Smooth muscle cell (in vitro differentiated cells): Measurements from ENCODE around the gene IQCF5. TPM values are rescaled to one million over a fixed set of nuclear protein-coding genes. Genes with fewer than 3 reads are reported as not detected.

Experiments used
- DNase-seq: peaks from one replicate; lab custom pipeline; 2025; ENCODE audit not compliant: unreplicated experiment; lab: John Stamatoyannopoulos, UW
- H2AFZ ChIP-seq: fragments of 200-600 bp; sonication (generic); 2 replicates; pipeline ENCODE4 v1.6.0; 2016; ENCODE audit warnings: antibody characterized with exemption, low read depth, mild to moderate bottlenecking
- H3F3A ChIP-seq: fragments of 200-600 bp; sonication (generic); 2 replicates; pipeline ENCODE4 v1.6.0; 2017; ENCODE audit warnings: antibody characterized with exemption, low read depth
- H3K27ac ChIP-seq: fragments of 200-600 bp; sonication (generic); 2 replicates; pipeline ENCODE4 v1.5.1; 2016; ENCODE audit warnings: low read depth, mild to moderate bottlenecking
- H3K27me3 ChIP-seq: fragments of 200-600 bp; sonication (generic); 2 replicates; pipeline ENCODE4 v1.6.1; 2016; ENCODE audit warnings: low read depth, mild to moderate bottlenecking
- H3K36me3 ChIP-seq: fragments of 200-600 bp; sonication (generic); 2 replicates; pipeline ENCODE4 v1.5.1; 2016; ENCODE audit warnings: low read depth
- H3K4me1 ChIP-seq: fragments of 200-600 bp; sonication (generic); 2 replicates; pipeline ENCODE4 v1.5.1; 2016; ENCODE audit warnings: low read depth
- H3K4me2 ChIP-seq: fragments of 200-600 bp; sonication (generic); 2 replicates; pipeline ENCODE4 v1.6.0; 2016; ENCODE audit warnings: mild to moderate bottlenecking
- H3K4me3 ChIP-seq: fragments of 200-600 bp; sonication (generic); 2 replicates; pipeline ENCODE4 v1.5.1; 2016; ENCODE audit warnings: mild to moderate bottlenecking
- H3K79me2 ChIP-seq: fragments of 200-600 bp; sonication (generic); 2 replicates; pipeline ENCODE4 v1.6.0; 2016; ENCODE audit warnings: low read depth, mild to moderate bottlenecking
- H3K9ac ChIP-seq: fragments of 200-600 bp; sonication (generic); 2 replicates; pipeline ENCODE4 v1.6.0; 2016; ENCODE audit warnings: low read depth
- H3K9me3 ChIP-seq: fragments of 200-600 bp; sonication (generic); replicated peaks from 2 replicates; pipeline ENCODE4 v1.5.1; 2016; ENCODE audit warnings: low read depth
- H4K20me1 ChIP-seq: fragments of 200-600 bp; sonication (generic); 2 replicates; pipeline ENCODE4 v1.6.0; 2016; ENCODE audit warnings: low read depth
- WGBS: methylation state at CpG from one replicate; pipeline ENCODE4 v1.1.7; 2016; ENCODE audit warnings: low lambda C conversion rate; 5-methylcytosine and 5-hydroxymethylcytosine counted together
- polyA plus RNA-seq: library from polyadenylated mRNA; unstranded; fragments of >200 nt; fragmentation: Nextera tagmentation; extraction: Ambion mirVana; gene quantifications from 2 replicates; pipeline ENCODE4 v1.2.1, GENCODE V29; 2016
- total RNA-seq: library from RNA; depleted of rRNA; stranded (reverse); fragments of >200 nt; gene quantifications from 2 replicates; pipeline ENCODE4 v1.2.3, GENCODE V29; 2014
- TF ChIP-seq, protein P1 (sequence below): fragments of 200-600 bp; sonication (generic); IDR thresholded peaks from 2 replicates; pipeline ENCODE4 v1.5.1; 2017; ENCODE audit warnings: borderline replicate concordance, mild to moderate bottlenecking, antibody characterized with exemption; ENCODE audit not compliant: insufficient read depth, poor library complexity, severe bottlenecking

IQCF5 gene
- total and polyA plus RNA-seq, 2 experiments from 2014 or later, result not detected

- 96% methylated on average over 7 of the region's 7 CpGs for WGBS
- H3K9ac ChIP-seq, result no peak overlapping the region
- H3K79me2 ChIP-seq, result no peaks in the 10 kb centered on the region
Observed at GRCh38 chr3:51891242-51892039, 16.0 kb upstream of the IQCF5 start.

GRCh38 chr3:51888463-51889105 lies 13.2 kb upstream of the IQCF5 start:
- Histone ChIP-seq H3K4me3 (no peak overlapping the region), H3K4me1 (no peaks in the 10 kb centered on the region), H3K79me2 (no peaks in the 10 kb centered on the region), H3K36me3 (no peaks in the 10 kb centered on the region), H3F3A (no peaks in the 10 kb centered on the region), H3K9ac (no peak overlapping the region), H3K9me3 (no peaks in the 10 kb centered on the region), H3K27me3 (no peaks in the 10 kb centered on the region), H4K20me1 (no peaks in the 10 kb centered on the region), H2AFZ (no peak overlapping the region), H3K27ac (no peak overlapping the region), H3K4me2 (no peak overlapping the region)
- DNase-seq, result no peak
- TF ChIP-seq, protein P1, sequence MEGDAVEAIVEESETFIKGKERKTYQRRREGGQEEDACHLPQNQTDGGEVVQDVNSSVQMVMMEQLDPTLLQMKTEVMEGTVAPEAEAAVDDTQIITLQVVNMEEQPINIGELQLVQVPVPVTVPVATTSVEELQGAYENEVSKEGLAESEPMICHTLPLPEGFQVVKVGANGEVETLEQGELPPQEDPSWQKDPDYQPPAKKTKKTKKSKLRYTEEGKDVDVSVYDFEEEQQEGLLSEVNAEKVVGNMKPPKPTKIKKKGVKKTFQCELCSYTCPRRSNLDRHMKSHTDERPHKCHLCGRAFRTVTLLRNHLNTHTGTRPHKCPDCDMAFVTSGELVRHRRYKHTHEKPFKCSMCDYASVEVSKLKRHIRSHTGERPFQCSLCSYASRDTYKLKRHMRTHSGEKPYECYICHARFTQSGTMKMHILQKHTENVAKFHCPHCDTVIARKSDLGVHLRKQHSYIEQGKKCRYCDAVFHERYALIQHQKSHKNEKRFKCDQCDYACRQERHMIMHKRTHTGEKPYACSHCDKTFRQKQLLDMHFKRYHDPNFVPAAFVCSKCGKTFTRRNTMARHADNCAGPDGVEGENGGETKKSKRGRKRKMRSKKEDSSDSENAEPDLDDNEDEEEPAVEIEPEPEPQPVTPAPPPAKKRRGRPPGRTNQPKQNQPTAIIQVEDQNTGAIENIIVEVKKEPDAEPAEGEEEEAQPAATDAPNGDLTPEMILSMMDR, result no peak
- WGBS, result 93% methylated on average over 12 of the region's 12 CpGs

More at GRCh38 chr3:51891242-51892039, 16.0 kb upstream of the IQCF5 start:
- H3F3A ChIP-seq, result no peaks in the 10 kb centered on the region
- no peaks in the 10 kb centered on the region for H3K9me3 ChIP-seq
- H3K4me2 ChIP-seq, result no peak overlapping the region
- H3K27me3 ChIP-seq, result no peaks in the 10 kb centered on the region
- TF ChIP-seq, protein P1, result no peak
- H2AFZ ChIP-seq, result no peak overlapping the region
- no peaks in the 10 kb centered on the region for H4K20me1 ChIP-seq
- no peak for DNase-seq
- no peaks in the 10 kb centered on the region for H3K36me3 ChIP-seq
- H3K4me1 ChIP-seq, result no peaks in the 10 kb centered on the region
- no peak overlapping the region for H3K27ac ChIP-seq
- H3K4me3 ChIP-seq, result no peak overlapping the region

DNA sequence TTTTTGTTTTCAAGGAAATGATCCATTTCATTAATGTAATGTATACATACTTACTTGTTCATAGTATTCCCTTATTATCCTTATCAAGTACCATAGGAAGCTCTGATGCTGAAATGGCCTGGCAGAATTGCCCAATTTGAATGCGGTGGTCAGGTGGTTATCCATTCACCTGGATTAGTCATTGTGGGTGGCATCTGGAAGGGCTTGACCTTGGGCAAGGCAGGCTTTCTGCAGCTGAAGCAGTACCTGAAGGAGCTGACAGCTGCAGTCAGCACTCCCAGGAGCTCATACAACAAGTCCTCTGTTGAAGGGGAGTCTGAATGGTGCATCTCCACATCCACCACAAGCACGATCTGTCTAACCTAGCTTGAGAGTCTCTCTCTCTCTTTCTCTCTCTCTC lies 12.2 kb upstream of the IQCF5 start:
- no peaks in the 10 kb centered on the region for H3K79me2 ChIP-seq
- 92% methylated on average over 2 of the region's 2 CpGs for WGBS
- no peaks in the 10 kb centered on the region for H3K4me1 ChIP-seq
- H3K27ac ChIP-seq, result no peak overlapping the region
- H3K27me3 ChIP-seq, result no peaks in the 10 kb centered on the region
- H3K4me3 ChIP-seq, result no peak overlapping the region
- H3K9ac ChIP-seq, result no peak overlapping the region
- H3K4me2 ChIP-seq, result no peak overlapping the region
- no peaks in the 10 kb centered on the region for H4K20me1 ChIP-seq
- H2AFZ ChIP-seq, result no peak overlapping the region
- TF ChIP-seq, protein P1, result no peak
- no peaks in the 10 kb centered on the region for H3K36me3 ChIP-seq
- no peak for DNase-seq
- no peaks in the 10 kb centered on the region for H3K9me3 ChIP-seq
- no peaks in the 10 kb centered on the region for H3F3A ChIP-seq

GRCh38 chr3:51886447-51886846 lies 11.0 kb upstream of the IQCF5 start:
- H3K9ac ChIP-seq, result no peak overlapping the region
- no peaks in the 10 kb centered on the region for H3F3A ChIP-seq
- no peaks in the 10 kb centered on the region for H3K9me3 ChIP-seq
- H3K27me3 ChIP-seq, result no peaks in the 10 kb centered on the region
- DNase-seq, result no peak
- H3K79me2 ChIP-seq, result no peaks in the 10 kb centered on the region
- no peak overlapping the region for H3K4me3 ChIP-seq
- TF ChIP-seq, protein P1, result no peak
- no peaks in the 10 kb centered on the region for H3K36me3 ChIP-seq
- no peaks in the 10 kb centered on the region for H3K4me1 ChIP-seq
- no peak overlapping the region for H3K27ac ChIP-seq
- no peaks in the 10 kb centered on the region for H4K20me1 ChIP-seq
- no peak overlapping the region for H2AFZ ChIP-seq
- no peak overlapping the region for H3K4me2 ChIP-seq
